H1 (cell line): ENCODE measurements around the gene BNC2.

Experiments
- CBX8 ChIP-seq: fragments of 300-800, 300-1000 bp; sonication (generic); IDR thresholded peaks from 2 replicates; pipeline ENCODE4 v1.7.1; 2016; ENCODE audit warnings: low read depth, low read length, borderline replicate concordance
- CHD2 ChIP-seq: IDR thresholded peaks from 2 replicates; pipeline ENCODE4 v1.6.1; 2012; ENCODE audit warnings: low read length, improper control_type of control experiment
- EP300 ChIP-seq, 2 experiments: IDR thresholded peaks; 1 replicate in 1 of 2; 2 replicates in 1 of 2; pipeline ENCODE4 v1.6.1; 2011 to 2012; ENCODE audit warnings: low read depth in 2 of 2, low read length in 2 of 2, mild to moderate bottlenecking in 2 of 2, borderline replicate concordance in 1 of 2, inconsistent platforms in 1 of 2, moderate library complexity in 1 of 2
- EZH2 ChIP-seq: fragments of 200-600 bp; sonication (generic); IDR thresholded peaks from 2 replicates; pipeline ENCODE4 v1.7.1; 2012; ENCODE audit warnings: low read depth, mild to moderate bottlenecking, moderate library complexity, low read length, inconsistent platforms; ENCODE audit not compliant: severe bottlenecking
- GTF2F1 ChIP-seq: IDR thresholded peaks from 2 replicates; pipeline ENCODE4 v1.6.1; 2012; ENCODE audit warnings: low read depth, low read length, improper control_type of control experiment, borderline replicate concordance
- KDM5A ChIP-seq: fragments of 200-600 bp; IDR thresholded peaks from 2 replicates; pipeline ENCODE4 v1.7.1; 2012; ENCODE audit warnings: mild to moderate bottlenecking, low read length, inconsistent platforms, mixed read lengths
- POLR2A ChIP-seq, 2 experiments: IDR thresholded peaks; 1 replicate in 1 of 2; 2 replicates in 1 of 2; pipeline ENCODE4 v1.6.1; 2011; ENCODE audit warnings: low read depth in 2 of 2, low read length in 2 of 2, mild to moderate bottlenecking in 2 of 2; ENCODE audit errors: control extremely low read depth in 1 of 2
- RAD21 ChIP-seq, 2 experiments: IDR thresholded peaks in 1 of 2; conservative IDR thresholded peaks in 1 of 2; 2 replicates each; pipeline ENCODE4 v1.6.1; 2011; ENCODE audit warnings: low read depth in 2 of 2, low read length in 2 of 2, improper control_type of control experiment in 1 of 2, inconsistent platforms in 1 of 2, mild to moderate bottlenecking in 1 of 2, moderate library complexity in 1 of 2
- SUZ12 ChIP-seq: fragments of 200-600 bp; sonication (generic); IDR thresholded peaks from 2 replicates; pipeline ENCODE4 v1.6.1; 2012; ENCODE audit warnings: mild to moderate bottlenecking, inconsistent platforms, low read length, moderate library complexity, mixed read lengths
- TAF1 ChIP-seq: IDR thresholded peaks from 2 replicates; pipeline ENCODE4 v1.6.1; 2011; ENCODE audit warnings: mild to moderate bottlenecking, low read depth, low read length
- TAF7 ChIP-seq: optimal IDR thresholded peaks from 2 replicates; pipeline ENCODE3; 2011; ENCODE audit warnings: low read depth, mild to moderate bottlenecking, inconsistent platforms, low read length, moderate library complexity, borderline replicate concordance
- USF2 ChIP-seq: IDR thresholded peaks from 2 replicates; pipeline ENCODE4 v1.6.1; 2011; ENCODE audit warnings: low read length, improper control_type of control experiment
- TF ChIP-seq, protein P1 (sequence below), 3 experiments: IDR thresholded peaks; 1 replicate in 2 of 3; 2 replicates in 1 of 3; pipeline versions ENCODE4 v1.5.1 to v1.6.1; 2011; ENCODE audit warnings: low read length in 3 of 3, mild to moderate bottlenecking in 3 of 3, inconsistent platforms in 2 of 3, low read depth in 1 of 3, moderate library complexity in 1 of 3; ENCODE audit not compliant: insufficient read depth in 1 of 3; ENCODE audit errors: control extremely low read depth in 1 of 3
- TF ChIP-seq, protein P2 (sequence below): IDR thresholded peaks from 2 replicates; pipeline ENCODE4 v1.6.1; 2012; ENCODE audit warnings: low read length, inconsistent platforms

DNA sequence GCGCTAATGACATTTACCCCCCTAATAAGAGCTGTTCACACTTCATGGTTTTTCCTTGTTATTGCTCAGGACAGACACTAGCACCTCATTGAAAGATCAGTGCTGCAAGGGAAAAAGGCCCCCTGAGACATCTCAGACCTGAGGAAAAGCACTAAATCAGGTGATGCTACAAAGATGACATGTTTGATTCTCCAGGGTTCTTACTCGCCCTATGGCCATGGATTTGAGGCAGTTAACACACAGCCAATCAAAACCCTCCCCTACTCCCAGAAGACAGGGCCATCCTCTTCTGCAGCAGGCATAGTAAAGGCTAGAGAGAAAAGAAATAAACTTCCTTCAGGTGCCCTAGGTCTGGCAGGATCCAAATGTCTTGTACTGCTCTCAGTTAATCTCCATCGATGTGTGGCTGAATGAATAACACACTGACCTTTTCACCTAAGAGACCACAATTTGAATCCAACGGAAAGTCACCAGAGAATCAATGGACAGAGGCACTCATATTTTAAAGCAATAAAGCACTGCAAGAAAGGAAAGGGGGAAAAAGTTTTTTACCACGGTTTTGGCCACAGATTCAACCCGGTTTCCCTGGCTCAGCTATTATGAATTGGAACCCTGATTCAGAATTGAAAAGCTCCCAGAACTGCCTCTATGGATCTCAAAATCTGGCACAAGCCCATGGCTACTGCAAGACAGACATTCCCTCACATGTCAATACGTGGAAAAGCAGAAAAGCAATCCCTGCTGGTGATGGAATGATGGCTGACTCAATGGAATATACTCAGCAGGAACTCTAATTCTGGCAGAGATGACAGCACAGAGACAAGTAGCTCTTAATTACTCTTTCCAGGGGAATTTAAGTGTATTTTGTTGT, 329.5 kb downstream of the BNC2 start:
- no peak for TF ChIP-seq POLR2A (IDR thresholded peaks at IDR 0.05; ENCODE audit: control extremely low read depth in 1 of 2, low read depth in 2 of 2, low read length in 2 of 2)
- TF ChIP-seq CHD2 = no peak
- TF ChIP-seq TAF7 = no peak
- TF ChIP-seq USF2 = no peak
- TF ChIP-seq, protein P1, sequence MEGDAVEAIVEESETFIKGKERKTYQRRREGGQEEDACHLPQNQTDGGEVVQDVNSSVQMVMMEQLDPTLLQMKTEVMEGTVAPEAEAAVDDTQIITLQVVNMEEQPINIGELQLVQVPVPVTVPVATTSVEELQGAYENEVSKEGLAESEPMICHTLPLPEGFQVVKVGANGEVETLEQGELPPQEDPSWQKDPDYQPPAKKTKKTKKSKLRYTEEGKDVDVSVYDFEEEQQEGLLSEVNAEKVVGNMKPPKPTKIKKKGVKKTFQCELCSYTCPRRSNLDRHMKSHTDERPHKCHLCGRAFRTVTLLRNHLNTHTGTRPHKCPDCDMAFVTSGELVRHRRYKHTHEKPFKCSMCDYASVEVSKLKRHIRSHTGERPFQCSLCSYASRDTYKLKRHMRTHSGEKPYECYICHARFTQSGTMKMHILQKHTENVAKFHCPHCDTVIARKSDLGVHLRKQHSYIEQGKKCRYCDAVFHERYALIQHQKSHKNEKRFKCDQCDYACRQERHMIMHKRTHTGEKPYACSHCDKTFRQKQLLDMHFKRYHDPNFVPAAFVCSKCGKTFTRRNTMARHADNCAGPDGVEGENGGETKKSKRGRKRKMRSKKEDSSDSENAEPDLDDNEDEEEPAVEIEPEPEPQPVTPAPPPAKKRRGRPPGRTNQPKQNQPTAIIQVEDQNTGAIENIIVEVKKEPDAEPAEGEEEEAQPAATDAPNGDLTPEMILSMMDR (IDR thresholded peaks at IDR 0.05; ENCODE audit: control extremely low read depth in 1 of 3, insufficient read depth in 1 of 3, low read depth in 1 of 3, low read length in 3 of 3) = no peak
- no peak for TF ChIP-seq SUZ12
- TF ChIP-seq GTF2F1 = no peak
- no peak for TF ChIP-seq EP300 (IDR thresholded peaks at IDR 0.05; ENCODE audit: borderline replicate concordance in 1 of 2, low read depth in 2 of 2, low read length in 2 of 2)
- no peak for TF ChIP-seq CBX8
- no peak for TF ChIP-seq RAD21 (IDR thresholded peaks at IDR 0.05 in 1 of 2, conservative IDR thresholded peaks at IDR 0.05 in 1 of 2; ENCODE audit: low read depth in 2 of 2, low read length in 2 of 2)
- TF ChIP-seq TAF1 = no peak
- no peak for TF ChIP-seq EZH2
- TF ChIP-seq, protein P2, sequence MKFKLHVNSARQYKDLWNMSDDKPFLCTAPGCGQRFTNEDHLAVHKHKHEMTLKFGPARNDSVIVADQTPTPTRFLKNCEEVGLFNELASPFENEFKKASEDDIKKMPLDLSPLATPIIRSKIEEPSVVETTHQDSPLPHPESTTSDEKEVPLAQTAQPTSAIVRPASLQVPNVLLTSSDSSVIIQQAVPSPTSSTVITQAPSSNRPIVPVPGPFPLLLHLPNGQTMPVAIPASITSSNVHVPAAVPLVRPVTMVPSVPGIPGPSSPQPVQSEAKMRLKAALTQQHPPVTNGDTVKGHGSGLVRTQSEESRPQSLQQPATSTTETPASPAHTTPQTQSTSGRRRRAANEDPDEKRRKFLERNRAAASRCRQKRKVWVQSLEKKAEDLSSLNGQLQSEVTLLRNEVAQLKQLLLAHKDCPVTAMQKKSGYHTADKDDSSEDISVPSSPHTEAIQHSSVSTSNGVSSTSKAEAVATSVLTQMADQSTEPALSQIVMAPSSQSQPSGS = no peak
- TF ChIP-seq KDM5A = no peak
